A549 (cell line): Measurements from ENCODE around the gene TSR3. TPM values are rescaled to one million over a fixed set of nuclear protein-coding genes. Genes with fewer than 3 reads are reported as not detected.

Experiments
- ATAC-seq, 2 experiments: fragments of 200-7000 bp in 1 of 2; fragments of >200 bp in 1 of 2; cut with Nextera tagmentation in 1 of 2; cut with Tn5 transposase in 1 of 2; 3 replicates each; pipeline versions ENCODE4 v1.8.0 to v1.9.1; 2018 to 2020; ENCODE audit warnings: mild to moderate bottlenecking in 1 of 2, moderate library complexity in 1 of 2
- CTCF ChIA-PET: fragments of 300-600 bp; sonication (Branson Sonifier 250); formaldehyde crosslinking; extraction: SDS; loops from one replicate; lab custom pipeline; 2021; ENCODE audit warnings: antibody characterized with exemption, inconsistent platforms; lab: Yijun Ruan, JAX
- POLR2A ChIA-PET: fragments of 350-600 bp; formaldehyde crosslinking; extraction: SDS; loops from one replicate; lab custom pipeline; 2021; ENCODE audit warnings: antibody characterized with exemption, inconsistent platforms; lab: Yijun Ruan, JAX
- DNase-seq, 2 experiments: peaks; one replicate each; pipeline versions ENCODE4 v3.0.0 to v3.0.0-alpha.2; 2011 to 2016; ENCODE audit warnings: low read depth in 1 of 2, low spot score in 1 of 2
- FAIRE-seq: peaks from 2 replicates; lab custom pipeline; 2011; peaks lifted over from hg19 to GRCh38; lab: Jason Lieb, UNC
- H3K27ac ChIP-seq, 2 experiments: fragments of >200 bp; sonication (Bioruptor Twin); formaldehyde crosslinking; 3 replicates each; pipeline ENCODE4 v1.5.1; 2016 to 2017
- H3K4me1 ChIP-seq: fragments of >200 bp; sonication (Bioruptor Twin); formaldehyde crosslinking; 3 replicates; pipeline ENCODE4 v1.6.1; 2016
- H3K4me2 ChIP-seq: fragments of >200 bp; sonication (Bioruptor Twin); formaldehyde crosslinking; 3 replicates; pipeline ENCODE4 v1.6.1; 2016
- H3K4me3 ChIP-seq: fragments of >200 bp; sonication (Bioruptor Twin); formaldehyde crosslinking; 3 replicates; pipeline ENCODE4 v1.5.1; 2016
- H3K9me3 ChIP-seq: fragments of >200 bp; sonication (Bioruptor Twin); formaldehyde crosslinking; 3 replicates; pipeline ENCODE4 v1.6.1; 2016
- BCL3 ChIP-seq: fragments of >200 bp; sonication (Bioruptor Twin); formaldehyde crosslinking; IDR thresholded peaks from 3 replicates; pipeline ENCODE4 v1.6.1; 2016
- CEBPB ChIP-seq, 2 experiments: fragments of >200 bp in 1 of 2; sonication (Bioruptor Twin) in 1 of 2; formaldehyde crosslinking in 1 of 2; IDR thresholded peaks; 2 replicates each; pipeline ENCODE4 v1.6.1; 2012 to 2016
- CTCF ChIP-seq: fragments of >200 bp; sonication (Bioruptor Twin); formaldehyde crosslinking; IDR thresholded peaks from 3 replicates; pipeline ENCODE4 v1.5.1; 2016
- EHF ChIP-seq: fragments of 250-450 bp; sonication (Bioruptor Pico); IDR thresholded peaks from 2 replicates; pipeline ENCODE4 v1.5.0; 2020; ENCODE audit warnings: mild to moderate bottlenecking
- ELK1 ChIP-seq: fragments of 150-350 bp; IDR thresholded peaks from 2 replicates; pipeline ENCODE4 v1.6.1; 2014; ENCODE audit warnings: low read depth, mild to moderate bottlenecking, low read length
- EP300 ChIP-seq, 2 experiments: fragments of >200 bp; sonication (Bioruptor Twin); formaldehyde crosslinking; IDR thresholded peaks; 2 replicates in 1 of 2; 3 replicates in 1 of 2; pipeline ENCODE4 v1.6.1; 2016 to 2017
- FOSB ChIP-seq: fragments of 250-450 bp; sonication (Bioruptor Pico); IDR thresholded peaks from 2 replicates; pipeline ENCODE4 v1.5.0; 2020; ENCODE audit warnings: mild to moderate bottlenecking, moderate library complexity
- GATA3 ChIP-seq: IDR thresholded peaks from 2 replicates; pipeline ENCODE4 v1.6.1; 2012; ENCODE audit warnings: borderline replicate concordance
- MAFK ChIP-seq: fragments of 450-650 bp; IDR thresholded peaks from 2 replicates; pipeline ENCODE4 v1.6.1; 2014; ENCODE audit not compliant: partially characterized antibody
- MAZ ChIP-seq: fragments of 150-350 bp; IDR thresholded peaks from 2 replicates; pipeline ENCODE4 v1.6.1; 2014; ENCODE audit warnings: antibody characterized with exemption, low read depth, low read length, borderline replicate concordance
- NFE2L2 ChIP-seq: fragments of 150-350 bp; conservative IDR thresholded peaks from 2 replicates; pipeline ENCODE4 v1.6.1; 2014; ENCODE audit warnings: low read length
- PHF8 ChIP-seq: fragments of 200-600 bp; sonication (generic); IDR thresholded peaks from 2 replicates; pipeline ENCODE4 v1.6.1; 2016; ENCODE audit warnings: low read depth, mild to moderate bottlenecking, antibody characterized with exemption, moderate library complexity, borderline replicate concordance
- POLR2A ChIP-seq: IDR thresholded peaks from 2 replicates; pipeline ENCODE4 v1.6.1; 2012; ENCODE audit warnings: mild to moderate bottlenecking, low read length
- RARB ChIP-seq: fragments of 250-450 bp; sonication (Bioruptor Pico); IDR thresholded peaks from 2 replicates; pipeline ENCODE4 v1.8.0; 2021; ENCODE audit warnings: mild to moderate bottlenecking, moderate library complexity
- SMC3 ChIP-seq: fragments of >200 bp; sonication (Bioruptor Twin); formaldehyde crosslinking; IDR thresholded peaks from 3 replicates; pipeline ENCODE4 v1.6.1; 2018; ENCODE audit warnings: inconsistent platforms
- SREBF2 ChIP-seq: fragments of 450-650 bp; IDR thresholded peaks from 2 replicates; pipeline ENCODE4 v1.6.1; 2014; ENCODE audit warnings: mild to moderate bottlenecking, moderate library complexity
- TFCP2L1 ChIP-seq: fragments of 250-450 bp; sonication (Bioruptor Pico); IDR thresholded peaks from 2 replicates; pipeline ENCODE4 v1.5.0; 2021; ENCODE audit warnings: mild to moderate bottlenecking
- ZFP36 ChIP-seq: fragments of 450-650 bp; IDR thresholded peaks from 2 replicates; pipeline ENCODE4 v1.6.1; 2014; ENCODE audit warnings: borderline replicate concordance; ENCODE audit not compliant: partially characterized antibody
- WGBS: methylation state at CpG from one replicate; pipeline ENCODE4 v1.1.6; 2017; ENCODE audit errors: missing lambda C conversion rate; 5-methylcytosine and 5-hydroxymethylcytosine counted together
- polyA plus RNA-seq, 4 experiments: library from polyadenylated mRNA; depleted of rRNA in 3 of 4; stranded (reverse); fragments of >200 nt; fragmentation: RNase III in 1 of 4; extraction: RNeasy Plus Mini Kit Qiagen cat#74134 plus additional on column Dnase treatment in 1 of 4; gene quantifications; 2 replicates in 3 of 4; 3 replicates in 1 of 4; pipeline ENCODE4 v1.2.3, GENCODE V29; 2011 to 2017
- TF ChIP-seq, protein P1 (sequence below): fragments of 250-450 bp; sonication (Bioruptor Pico); IDR thresholded peaks from 2 replicates; pipeline ENCODE4 v1.5.0; 2020; ENCODE audit warnings: low read depth, mild to moderate bottlenecking, moderate library complexity

The TSR3 gene
- polyA plus RNA-seq, 2 of the 4 experiments (the other 2 are of a cell fraction), result 32.6 to 52.3 TPM

GRCh38 chr16:1392826-1393225 is 41.1 kb upstream of the TSR3 start:
- WGBS, result 79% methylated on average over 17 of the region's 17 CpGs
- TF ChIP-seq ELK1 (no peak), BCL3 (no peak), PHF8 (no peak), SMC3 (no peak), RARB (no peak), GATA3 (no peak), CTCF (no peak), SREBF2 (no peak), MAZ (no peak), FOSB (CRISPR knock-in tag) (no peak), MAFK (no peak), ZFP36 (no peak), CEBPB (IDR thresholded peaks at IDR 0.05) (no peak), POLR2A (no peak)
- TF ChIP-seq, protein P1, sequence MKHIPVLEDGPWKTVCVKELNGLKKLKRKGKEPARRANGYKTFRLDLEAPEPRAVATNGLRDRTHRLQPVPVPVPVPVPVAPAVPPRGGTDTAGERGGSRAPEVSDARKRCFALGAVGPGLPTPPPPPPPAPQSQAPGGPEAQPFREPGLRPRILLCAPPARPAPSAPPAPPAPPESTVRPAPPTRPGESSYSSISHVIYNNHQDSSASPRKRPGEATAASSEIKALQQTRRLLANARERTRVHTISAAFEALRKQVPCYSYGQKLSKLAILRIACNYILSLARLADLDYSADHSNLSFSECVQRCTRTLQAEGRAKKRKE (CRISPR knock-in tag), result no peak
- FAIRE-seq (no peak), ATAC-seq (no peak), DNase-seq (no peak)
- CTCF ChIA-PET, result no interaction called here
- Histone ChIP-seq H3K27ac (no peak overlapping the region), H3K4me2 (no peak overlapping the region), H3K4me1 (no peaks in the 10 kb centered on the region), H3K4me3 (no peak overlapping the region), H3K9me3 (no peaks in the 10 kb centered on the region)
- POLR2A ChIA-PET, result no interaction called here

GRCh38 chr16:1390239-1390779 is 38.6 kb upstream of the TSR3 start:
- FAIRE-seq (no peak), DNase-seq (no peak)
- H3K4me1 ChIP-seq, result no peaks in the 10 kb centered on the region
- POLR2A ChIA-PET, result no interaction called here
- TF ChIP-seq EHF (CRISPR knock-in tag) (no peak), ZFP36 (no peak), NFE2L2 (no peak), EP300 (IDR thresholded peaks at IDR 0.05) (no peak), FOSB (CRISPR knock-in tag) (no peak)
- TF ChIP-seq, all 56 proteins: peak for 0
- Histone ChIP-seq H3K4me2 (no peak overlapping the region), H3K9me3 (no peaks in the 10 kb centered on the region), H3K4me3 (no peak overlapping the region), H3K27ac (no peak overlapping the region)
- no peak for ATAC-seq
- WGBS, result 93% methylated on average over 27 of the region's 28 CpGs
- CTCF ChIA-PET, result interaction anchor here (0.6 to 2.4 kb wide), 3 partner anchors 17 to 576 kb away, joined by 3 to 8 read pairs (median 3); no protein-coding TSS in a partner anchor

DNA sequence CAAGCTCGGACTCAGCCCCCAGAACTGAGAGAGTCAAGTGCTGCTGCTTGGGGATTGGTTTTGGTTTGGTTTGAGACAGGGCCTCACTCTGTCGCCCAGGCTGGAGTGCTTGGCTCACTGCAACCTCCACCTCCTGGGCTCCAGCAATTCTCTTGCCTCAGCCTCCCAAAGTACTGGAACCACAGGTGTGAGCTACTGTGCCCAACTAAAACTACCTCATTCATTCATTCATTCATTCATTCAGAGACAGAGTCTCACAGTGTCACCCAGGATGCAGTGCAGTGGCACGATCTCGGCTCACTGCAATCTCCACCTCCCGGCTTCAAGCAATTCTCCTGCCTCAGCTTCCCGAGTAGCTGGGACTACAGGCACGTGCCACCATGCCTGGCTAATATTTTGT is 38.1 kb upstream of the TSR3 start:
- no peak for ATAC-seq
- whole genome bisulfite sequencing, result 88% methylated on average over 7 of the region's 7 CpGs
- Histone ChIP-seq H3K4me1 (no peaks in the 10 kb centered on the region), H3K4me3 (no peak overlapping the region), H3K9me3 (no peaks in the 10 kb centered on the region), H3K4me2 (no peak overlapping the region), H3K27ac (no peak overlapping the region)
- TF ChIP-seq RARB (no peak), TFCP2L1 (no peak)
- CTCF ChIA-PET, result interaction anchor here (0.9 to 2.4 kb wide), 2 partner anchors 22 to 26 kb away, joined by 3 to 8 read pairs; no protein-coding TSS in a partner anchor
- POLR2A ChIA-PET, result no interaction called here
- FAIRE-seq, result no peak
- DNase-seq, result no peak
